Ascending aorta (tissue), 1 donor: ENCODE data around the gene ITIH6. TPM values are rescaled to one million over a fixed set of nuclear protein-coding genes. Genes with fewer than 3 reads are reported as not detected.

Experiments
- total RNA-seq: library from RNA; depleted of rRNA; stranded (reverse); fragments of >200 nt; gene quantifications from one replicate; pipeline ENCODE4 v1.1.0, GENCODE V29; 2016

The ITIH6 gene
- total RNA-seq, 1 donor from 2014 or later, result not detected

Other genes with a start within 250 kb of the ITIH6 start
- gene MAGED2, start 9.5 kb upstream of the ITIH6 start, total RNA-seq, result 187 TPM
- gene TRO, start 122.6 kb upstream of the ITIH6 start, total RNA-seq, result 1.4 TPM
- gene PFKFB1, start 195.9 kb upstream of the ITIH6 start, total RNA-seq, result not detected
- 31.5 TPM for gene APEX2, start 202.1 kb upstream of the ITIH6 start, total RNA-seq
- 6.9 TPM for gene ALAS2, start 232.7 kb upstream of the ITIH6 start, total RNA-seq